Measurements from ENCODE around the gene CLECL1. TPM values are rescaled to one million over a fixed set of nuclear protein-coding genes. Genes with fewer than 3 reads are reported as not detected.
A peak's percentile ranks its signal among the peaks of the same experiment; 100 is the strongest.
"Not testable (repeated sequence)": the region's sequence is repeated elsewhere in the genome, so short reads cannot be mapped to it uniquely, and the experiment has no call there.

Gene CLECL1
- total RNA-seq, 1 donor from 2014 or later, result 0.76 TPM

GRCh38 chr12:9702255-9702654 lies 30.6 kb downstream of the CLECL1 start:
- intact Hi-C loops (cut with DNase I), result loop anchor here (5.0 to 10.0 kb wide), 2 partner anchors 55 to 367 kb away; no protein-coding TSS in a partner anchor
- ATAC-seq (no peak), DNase-seq (ENCODE audit: missing footprints) (no peak)

DNA sequence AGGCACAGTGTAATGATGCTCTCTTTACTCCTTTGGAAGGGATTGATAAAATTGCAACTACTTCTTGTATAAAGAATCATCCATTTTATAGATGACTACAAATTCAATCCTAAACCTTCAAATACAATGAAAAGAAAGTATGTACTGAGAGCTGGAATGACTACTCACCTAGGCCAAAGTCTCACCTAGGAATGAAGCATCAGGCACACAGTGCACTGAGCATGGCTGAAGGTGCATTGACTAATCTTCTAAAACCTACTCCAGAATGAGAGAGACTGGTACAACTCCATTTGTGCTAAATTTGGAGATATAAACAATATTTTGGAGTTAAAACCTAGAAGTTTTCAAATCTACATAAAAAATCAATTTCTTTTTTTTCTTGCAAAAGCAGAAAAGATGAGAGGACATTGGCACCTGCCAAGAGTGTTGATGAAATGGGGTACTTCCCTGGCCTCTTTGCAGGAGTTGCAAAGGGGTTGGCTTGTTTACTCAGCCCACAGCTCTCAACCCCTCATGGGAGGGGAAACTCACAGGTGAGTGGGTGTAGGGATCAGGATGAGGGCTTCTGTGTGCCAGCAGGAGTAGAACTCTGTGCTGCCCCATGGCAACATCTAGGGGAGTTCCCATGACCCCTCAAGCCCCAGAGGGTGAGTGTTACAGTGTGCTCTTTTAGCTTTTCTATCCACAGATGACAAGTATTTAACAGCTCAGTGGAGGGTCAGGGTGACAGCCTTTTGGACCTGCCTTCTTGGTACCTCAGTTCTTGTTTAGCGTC lies 31.3 kb downstream of the CLECL1 start:
- DNase-seq (ENCODE audit: missing footprints), result no peak
- intact Hi-C loops (cut with DNase I), result loop anchor here (5.0 to 10.0 kb wide), 2 partner anchors 54 to 367 kb away; no protein-coding TSS in a partner anchor
- no peak for ATAC-seq

- intact Hi-C loops (cut with DNase I), result loop anchor here (5.0 to 10.0 kb wide), 2 partner anchors 53 to 366 kb away; no protein-coding TSS in a partner anchor
- DNase-seq (ENCODE audit: missing footprints) (no peak), ATAC-seq (no peak)
These were observed 32.3 kb downstream of the CLECL1 start for GRCh38 chr12:9700606-9700956.

DNA sequence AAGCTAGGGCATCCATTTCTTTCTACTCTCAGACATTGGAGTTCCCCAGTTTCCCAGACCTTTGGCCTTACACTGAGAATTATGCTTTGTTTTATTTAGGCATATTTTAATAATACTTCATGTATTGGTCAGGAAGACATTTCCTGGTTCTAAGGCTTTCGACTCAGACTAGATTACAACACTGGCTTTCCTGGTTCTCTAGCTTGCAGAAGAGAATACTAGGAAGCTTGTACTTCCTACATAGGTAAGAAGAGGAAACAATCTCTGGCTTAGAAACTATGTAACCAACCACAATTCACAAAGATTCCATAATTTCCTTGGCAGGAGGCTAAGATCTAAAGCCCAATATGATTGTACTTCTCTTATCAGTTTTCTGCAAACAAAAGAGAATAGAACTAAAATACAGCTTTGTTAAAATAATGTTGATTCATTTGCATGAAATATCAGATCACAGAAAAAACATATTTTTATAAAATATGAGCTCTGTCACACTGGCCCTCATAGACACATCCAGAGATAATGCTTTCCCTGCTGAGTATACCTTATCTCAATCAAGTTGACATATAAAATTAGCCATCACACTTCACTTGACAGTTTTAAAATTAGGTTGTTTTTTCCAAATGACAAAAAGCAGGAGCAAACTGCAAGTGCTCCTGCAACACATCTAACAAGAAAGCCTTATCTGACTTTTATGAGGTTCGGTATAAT lies 32.8 kb downstream of the CLECL1 start:
- no peak for DNase-seq (ENCODE audit: missing footprints)
- intact Hi-C loops (cut with DNase I), result loop anchor here (5.0 to 10.0 kb wide), 2 partner anchors 53 to 365 kb away; no protein-coding TSS in a partner anchor
- peak; percentile 60 for ATAC-seq

DNA sequence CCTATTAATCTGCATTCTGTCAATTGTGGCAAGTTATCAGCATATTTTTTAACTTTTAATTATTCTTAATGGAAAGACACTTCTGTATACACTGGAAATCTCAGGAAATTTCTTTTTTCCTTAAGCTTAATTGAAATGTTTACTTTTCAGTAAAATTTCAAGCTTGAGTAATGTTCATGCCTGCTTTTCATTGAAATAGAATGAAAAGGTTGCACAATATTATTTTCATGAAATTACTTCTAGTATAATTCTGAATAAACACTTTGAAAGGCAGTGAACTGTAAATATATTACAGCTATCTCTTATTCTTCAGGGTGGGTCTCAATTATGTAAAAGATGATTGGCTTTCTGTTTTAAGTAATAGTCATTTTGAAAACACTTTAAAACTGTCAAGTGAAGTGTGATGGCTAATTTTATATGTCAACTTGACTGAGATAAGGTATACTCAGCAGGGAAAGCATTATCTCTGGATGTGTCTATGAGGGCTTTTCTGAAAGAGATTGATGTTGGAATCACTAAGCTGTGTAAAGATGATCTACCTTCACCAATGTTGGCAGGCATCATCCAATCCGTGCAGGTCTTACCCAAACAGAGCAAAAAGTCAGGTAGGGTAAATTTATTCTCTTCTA lies 33.5 kb downstream of the CLECL1 start:
- ATAC-seq, result peak; percentile 50
- intact Hi-C loops (cut with DNase I), result no loop called here
- DNase-seq (ENCODE audit: missing footprints), result no peak

- intact Hi-C loops (cut with DNase I), result no loop called here
- DNase-seq (ENCODE audit: missing footprints) (no peak), ATAC-seq (no peak)
These were observed 34.2 kb downstream of the CLECL1 start for GRCh38 chr12:9698681-9699080.

DNA sequence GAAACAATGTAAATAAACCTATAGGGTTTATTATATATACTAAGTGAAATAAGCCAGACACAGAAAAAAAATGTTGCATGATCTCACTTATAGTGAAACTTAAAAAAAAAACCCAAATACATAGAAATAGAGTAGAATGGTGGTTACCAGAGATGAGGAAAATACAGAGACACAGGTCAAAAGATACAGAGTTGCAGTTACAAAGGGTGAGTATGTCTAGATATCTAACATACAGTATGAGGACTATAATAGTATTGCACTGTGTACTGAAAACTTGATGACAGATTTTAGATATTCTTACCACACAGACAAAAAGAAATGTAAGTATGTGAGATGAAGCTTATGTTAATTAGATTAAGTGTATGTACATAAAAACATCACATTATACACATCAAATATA lies 35.3 kb downstream of the CLECL1 start:
- intact Hi-C loops (cut with DNase I), result no loop called here
- no peak for ATAC-seq

DNA sequence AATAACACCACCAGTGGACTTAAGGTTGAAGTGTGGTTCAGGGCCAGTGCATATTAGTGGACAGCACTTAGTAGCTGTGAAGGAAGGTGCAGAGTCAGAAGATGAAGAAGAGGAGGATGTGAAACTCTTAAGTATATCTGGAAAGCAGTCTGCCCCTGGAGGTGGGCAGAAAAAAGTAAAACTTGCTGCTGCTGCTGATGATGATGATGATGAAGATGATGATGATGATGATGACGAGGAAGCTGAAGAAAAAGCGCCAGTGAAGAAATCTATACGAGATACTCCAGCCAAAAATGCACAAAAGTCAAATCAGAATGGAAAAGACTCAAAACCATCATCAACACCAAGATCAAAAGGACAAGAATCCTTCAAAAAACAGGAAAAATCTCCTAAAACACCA lies 37.2 kb downstream of the CLECL1 start:
- intact Hi-C loops (cut with DNase I); DNase-seq (ENCODE audit: missing footprints); ATAC-seq: not testable (repeated sequence)

More for the DNA sequence above, 35.3 kb downstream of the CLECL1 start:
- DNase-seq (ENCODE audit: missing footprints), result no peak

- DNase-seq (ENCODE audit: missing footprints); intact Hi-C loops (cut with DNase I); ATAC-seq: not testable (repeated sequence)
These were observed 37.7 kb downstream of the CLECL1 start for GRCh38 chr12:9695150-9695549.

GRCh38 chr12:9694241-9694640 lies 38.7 kb downstream of the CLECL1 start:
- DNase-seq (ENCODE audit: missing footprints) (no peak), ATAC-seq (no peak)
- intact Hi-C loops (cut with DNase I), result no loop called here

GRCh38 chr12:9692909-9693308 lies 40.0 kb downstream of the CLECL1 start:
- ATAC-seq, result no peak
- intact Hi-C loops (cut with DNase I), result no loop called here

GRCh38 chr12:9687228-9687627 lies 45.7 kb downstream of the CLECL1 start:
- ATAC-seq (no peak), DNase-seq (ENCODE audit: missing footprints) (no peak)
- intact Hi-C loops (cut with DNase I), result no loop called here

More at GRCh38 chr12:9692909-9693308, 40.0 kb downstream of the CLECL1 start:
- DNase-seq (ENCODE audit: missing footprints), result no peak

GRCh38 chr12:9685915-9686314 lies 47.0 kb downstream of the CLECL1 start:
- no peak for ATAC-seq
- no peak for DNase-seq (ENCODE audit: missing footprints)
- intact Hi-C loops (cut with DNase I), result no loop called here

GRCh38 chr12:9685366-9685765 lies 47.5 kb downstream of the CLECL1 start:
- DNase-seq (ENCODE audit: missing footprints); ATAC-seq; intact Hi-C loops (cut with DNase I): not testable (repeated sequence)

DNA sequence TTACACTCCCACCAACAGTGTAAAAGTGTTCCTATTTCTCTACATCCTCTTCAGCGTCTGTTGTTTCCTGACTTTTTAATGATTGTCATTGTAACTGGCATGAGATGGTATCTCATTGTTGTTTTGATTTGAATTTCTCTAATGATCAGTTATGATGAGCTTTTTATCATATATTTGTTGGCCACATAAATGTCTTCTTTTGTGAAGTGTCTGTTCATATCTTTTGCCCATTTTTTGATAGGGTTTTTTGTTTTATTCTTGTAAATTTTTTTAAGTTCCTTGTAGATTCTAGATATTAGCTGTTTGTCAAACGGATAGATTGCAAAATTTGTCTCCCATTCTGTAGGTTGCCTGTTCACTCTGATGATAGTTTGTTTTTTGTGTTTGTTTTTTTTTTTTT lies 49.9 kb downstream of the CLECL1 start:
- DNase-seq (ENCODE audit: missing footprints); intact Hi-C loops (cut with DNase I); ATAC-seq: not testable (repeated sequence)

- DNase-seq (ENCODE audit: missing footprints); ATAC-seq; intact Hi-C loops (cut with DNase I): not testable (repeated sequence)
These were observed 50.4 kb downstream of the CLECL1 start for GRCh38 chr12:9682508-9682907.

DNA sequence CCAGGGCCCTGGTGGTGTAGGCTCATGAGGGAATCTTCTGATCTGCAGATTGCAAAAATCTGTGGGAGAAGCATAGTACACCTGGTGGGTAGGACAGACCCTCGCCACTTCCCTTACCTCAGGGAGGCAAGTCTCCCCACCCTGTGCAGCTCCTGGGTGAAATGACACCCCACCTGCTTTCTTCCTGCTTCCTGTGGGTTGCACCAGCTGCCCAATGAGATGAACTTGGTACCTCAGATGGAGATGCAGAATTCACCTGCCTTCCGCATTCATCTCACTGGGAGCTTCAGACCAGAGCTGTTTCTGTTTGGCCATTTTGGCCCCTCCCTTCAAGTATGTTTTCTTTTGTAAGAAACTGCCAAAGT lies 58.7 kb downstream of the CLECL1 start:
- ATAC-seq (peak; percentile 23), DNase-seq (ENCODE audit: missing footprints) (no peak)
- intact Hi-C loops (cut with DNase I), result no loop called here

DNA sequence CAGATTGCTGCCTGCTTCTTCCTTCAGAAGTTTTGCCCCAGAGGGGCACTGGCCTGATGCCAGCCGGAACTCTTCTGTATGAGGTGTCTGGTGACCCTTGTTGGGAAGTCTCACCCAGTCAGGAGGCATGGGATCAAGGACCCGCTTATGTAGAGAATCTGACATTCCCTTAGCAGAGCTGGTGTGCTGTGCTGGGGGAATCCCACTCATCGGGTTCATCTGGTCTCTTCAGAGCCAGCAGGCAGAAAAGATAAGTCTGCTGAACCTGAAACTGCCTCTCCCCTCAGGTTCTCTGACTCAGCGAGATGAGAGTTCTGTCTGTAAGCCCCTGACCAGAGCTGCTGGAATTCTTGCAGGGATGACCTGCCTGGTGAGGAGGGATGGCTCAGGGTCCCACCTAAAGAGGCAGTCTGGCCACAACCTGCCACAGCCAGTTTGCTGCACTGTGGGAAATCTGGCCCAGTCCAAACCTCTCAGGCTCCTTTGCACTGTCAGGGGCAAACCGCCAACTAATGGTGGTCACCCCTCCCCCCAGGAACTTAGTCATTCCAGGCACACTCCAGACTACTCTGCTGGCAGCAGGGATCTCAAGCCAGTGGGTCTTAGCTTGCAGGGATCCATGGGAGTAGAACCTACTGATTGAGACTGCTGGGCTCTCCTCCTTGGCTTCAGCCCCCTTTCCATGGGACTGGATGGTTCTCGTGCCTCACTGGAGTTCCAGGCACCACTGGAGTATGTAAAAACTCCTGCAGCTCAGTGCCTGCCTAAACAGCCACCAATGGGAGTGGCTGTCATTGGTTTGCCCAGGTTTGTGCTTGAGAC lies 59.3 kb downstream of the CLECL1 start:
- ATAC-seq (peak; percentile 88), DNase-seq (ENCODE audit: missing footprints) (peak; percentile 61)
- intact Hi-C loops (cut with DNase I), result no loop called here

Data from Right ventricle myocardium inferior (tissue), 1 donor.